Skeletal muscle satellite cell (primary cell): ENCODE measurements around the gene ZNF526.

Experiments
- H3K27me3 ChIP-seq: 2 replicates; pipeline ENCODE4 v1.7.0; 2013; ENCODE audit warnings: low read length; ENCODE audit not compliant: control insufficient read depth, insufficient read depth
- H3K36me3 ChIP-seq: 2 replicates; pipeline ENCODE4 v1.7.0; 2013; ENCODE audit warnings: mild to moderate bottlenecking, control low read depth, low read length; ENCODE audit not compliant: insufficient read depth
- H3K4me1 ChIP-seq: 2 replicates; pipeline ENCODE4 v1.7.0; 2013; ENCODE audit warnings: low read length; ENCODE audit not compliant: control insufficient read depth, insufficient read depth
- H3K4me2 ChIP-seq: 2 replicates; pipeline ENCODE4 v1.7.0; 2013; ENCODE audit warnings: mild to moderate bottlenecking, low read length
- H3K4me3 ChIP-seq: 2 replicates; pipeline ENCODE4 v1.7.0; 2013; ENCODE audit warnings: low read length
- H3K9ac ChIP-seq: 2 replicates; pipeline ENCODE4 v1.7.0; 2013; ENCODE audit warnings: mild to moderate bottlenecking, low read depth, low read length, moderate library complexity
- H3K9me3 ChIP-seq: replicated peaks from 2 replicates; pipeline ENCODE4 v1.7.0; 2013; ENCODE audit warnings: mild to moderate bottlenecking, control low read depth, low read length

The ZNF526 gene

DNA sequence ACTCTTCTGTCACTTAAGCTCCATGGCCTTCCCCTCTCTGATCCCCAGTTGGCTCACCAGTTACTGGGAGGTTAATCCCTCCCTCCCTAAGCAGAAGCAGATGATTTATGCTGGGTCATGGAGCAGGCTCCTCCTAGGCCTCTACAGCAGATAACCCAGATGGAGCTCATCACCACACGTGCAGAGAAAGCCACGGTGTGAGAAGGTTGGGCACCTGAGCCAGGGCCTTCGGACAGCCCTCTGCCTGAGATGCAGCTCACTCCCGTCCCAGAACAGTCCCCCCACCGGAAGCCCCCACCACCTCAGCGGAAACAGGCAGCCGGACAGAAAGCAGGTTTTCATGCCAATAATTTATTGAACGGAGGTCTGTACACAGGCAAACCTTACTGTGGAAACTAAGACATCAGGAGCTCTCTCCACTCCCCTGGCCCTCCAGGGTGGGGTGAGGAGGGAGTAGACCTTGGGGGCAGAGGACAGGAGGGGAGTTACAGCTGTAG is 9.8 kb downstream of the ZNF526 start:
- H3K36me3 ChIP-seq, result peaks cover 80% of the 10 kb centered on the region
- H3K4me2 ChIP-seq, result no peak overlapping the region
- peaks cover 4% of the 10 kb centered on the region for H3K4me1 ChIP-seq
- H3K4me3 ChIP-seq, result no peak overlapping the region
- no peak overlapping the region for H3K9ac ChIP-seq
- no peaks in the 10 kb centered on the region for H3K27me3 ChIP-seq
- H3K9me3 ChIP-seq, result no peaks in the 10 kb centered on the region

GRCh38 chr19:42230571-42230970 is 10.5 kb downstream of the ZNF526 start:
- peaks cover 80% of the 10 kb centered on the region for H3K36me3 ChIP-seq
- no peaks in the 10 kb centered on the region for H3K27me3 ChIP-seq
- H3K9me3 ChIP-seq, result no peaks in the 10 kb centered on the region
- no peak overlapping the region for H3K4me2 ChIP-seq
- no peak overlapping the region for H3K4me3 ChIP-seq
- H3K4me1 ChIP-seq, result peaks cover 4% of the 10 kb centered on the region
- no peak overlapping the region for H3K9ac ChIP-seq

DNA sequence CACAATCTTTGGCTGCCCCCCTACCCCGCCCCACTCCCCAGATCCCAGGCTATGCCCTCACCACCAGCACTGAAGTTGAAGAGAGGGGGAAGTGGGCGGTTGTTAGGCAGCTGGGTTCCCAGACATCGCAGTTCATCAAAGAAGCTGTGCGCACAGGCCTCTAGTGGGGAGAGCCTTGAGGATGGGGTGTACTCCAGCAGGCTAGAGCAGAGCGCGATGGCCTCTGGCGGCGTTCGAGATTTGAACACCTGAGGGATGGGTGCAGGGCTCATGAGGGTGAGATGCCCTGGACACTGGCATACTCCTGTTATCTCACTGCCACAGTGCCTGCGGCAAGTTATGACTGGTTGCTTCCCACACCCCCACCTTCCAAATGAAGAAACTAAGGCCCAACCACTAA is 12.3 kb downstream of the ZNF526 start:
- Histone ChIP-seq H3K36me3 (peaks cover 76% of the 10 kb centered on the region), H3K9me3 (no peaks in the 10 kb centered on the region), H3K4me1 (no peaks in the 10 kb centered on the region), H3K4me2 (no peak overlapping the region), H3K9ac (no peak overlapping the region), H3K4me3 (no peak overlapping the region), H3K27me3 (no peaks in the 10 kb centered on the region)

DNA sequence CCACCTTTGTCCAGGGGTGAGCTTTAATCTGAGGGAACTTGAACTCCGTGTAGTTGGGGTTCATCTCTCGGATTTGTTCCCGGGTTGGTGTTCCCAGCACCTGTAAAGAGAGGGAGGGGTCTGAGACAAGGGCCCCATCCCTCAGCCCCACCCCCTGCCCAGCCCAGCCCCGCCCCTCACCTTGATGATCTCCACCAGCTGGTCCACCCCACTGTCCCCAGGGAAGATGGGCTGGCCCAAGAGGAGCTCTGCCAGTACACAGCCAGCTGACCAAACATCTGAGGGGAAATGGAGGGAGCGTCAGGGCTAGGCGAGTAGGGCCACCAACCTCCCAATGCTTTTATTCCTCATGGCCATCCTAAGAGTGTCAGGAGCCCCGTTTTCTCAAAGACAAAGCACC is 13.0 kb downstream of the ZNF526 start:
- H3K4me3 ChIP-seq, result no peak overlapping the region
- no peaks in the 10 kb centered on the region for H3K9me3 ChIP-seq

DNA sequence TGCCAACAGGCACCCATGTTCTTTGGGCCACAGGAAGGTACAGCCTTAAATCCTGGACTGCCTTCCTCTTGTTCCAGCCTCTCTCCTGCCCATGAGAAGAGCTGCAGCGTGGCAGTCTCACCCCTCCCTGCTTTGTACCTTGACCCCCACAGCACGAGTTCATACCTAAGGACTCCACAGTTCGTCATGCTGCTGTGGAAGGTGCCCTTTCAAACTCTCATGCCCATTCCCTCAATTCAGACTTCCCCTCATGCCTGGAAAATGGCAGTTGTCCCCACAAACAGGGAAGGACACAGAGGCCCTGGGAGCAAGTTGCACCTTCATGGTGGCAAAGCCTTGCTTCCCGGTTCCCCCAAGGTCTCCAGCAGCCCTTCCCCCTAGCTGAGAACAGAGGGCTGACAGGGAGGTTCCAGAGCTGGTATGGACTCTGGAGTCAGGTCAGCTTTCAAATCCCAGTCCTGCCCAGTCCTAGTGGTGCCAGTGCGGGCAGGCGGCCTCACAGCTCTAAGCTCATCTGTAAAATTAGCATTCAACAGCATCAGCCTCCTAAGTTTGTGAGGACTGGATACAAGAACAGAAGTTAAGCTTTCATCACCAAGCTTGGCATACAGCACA is 13.7 kb downstream of the ZNF526 start:
- H3K36me3 ChIP-seq, result peaks cover 70% of the 10 kb centered on the region

More for the DNA sequence above, 13.0 kb downstream of the ZNF526 start:
- Histone ChIP-seq H3K9ac (no peak overlapping the region), H3K27me3 (no peaks in the 10 kb centered on the region), H3K4me2 (no peak overlapping the region), H3K36me3 (peaks cover 76% of the 10 kb centered on the region), H3K4me1 (no peaks in the 10 kb centered on the region)

DNA sequence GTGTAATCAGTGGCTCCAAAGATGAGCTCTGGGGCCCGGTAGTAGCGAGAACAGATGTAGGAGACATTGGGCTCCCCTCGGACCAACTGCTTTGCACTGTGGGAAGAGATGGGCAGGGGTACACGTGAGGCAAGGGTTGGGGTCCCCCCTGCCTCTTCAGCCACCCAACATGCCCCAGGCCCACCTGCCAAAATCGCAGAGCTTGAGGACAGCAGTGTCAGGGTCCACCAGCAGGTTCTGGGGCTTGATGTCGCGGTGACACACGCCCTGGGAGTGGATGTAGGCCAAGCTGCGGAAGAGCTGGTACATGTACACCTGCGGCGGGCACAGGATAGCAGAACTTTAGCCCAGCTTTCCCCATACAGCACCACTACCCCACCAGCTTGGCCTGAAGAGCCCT is 14.3 kb downstream of the ZNF526 start:
- peaks cover 70% of the 10 kb centered on the region for H3K36me3 ChIP-seq
- no peak overlapping the region for H3K9ac ChIP-seq
- no peak overlapping the region for H3K4me3 ChIP-seq
- H3K9me3 ChIP-seq, result no peaks in the 10 kb centered on the region
- no peaks in the 10 kb centered on the region for H3K27me3 ChIP-seq
- H3K4me2 ChIP-seq, result no peak overlapping the region
- no peaks in the 10 kb centered on the region for H3K4me1 ChIP-seq

More for the DNA sequence above, 13.7 kb downstream of the ZNF526 start:
- Histone ChIP-seq H3K4me3 (no peak overlapping the region), H3K9me3 (no peaks in the 10 kb centered on the region), H3K9ac (no peak overlapping the region), H3K4me1 (no peaks in the 10 kb centered on the region), H3K4me2 (no peak overlapping the region), H3K27me3 (no peaks in the 10 kb centered on the region)

GRCh38 chr19:42235181-42235580 is 15.1 kb downstream of the ZNF526 start:
- Histone ChIP-seq H3K4me3 (no peak overlapping the region), H3K4me1 (peaks cover 3% of the 10 kb centered on the region), H3K9ac (no peak overlapping the region), H3K36me3 (peaks cover 70% of the 10 kb centered on the region), H3K9me3 (no peaks in the 10 kb centered on the region), H3K27me3 (no peaks in the 10 kb centered on the region), H3K4me2 (no peak overlapping the region)

DNA sequence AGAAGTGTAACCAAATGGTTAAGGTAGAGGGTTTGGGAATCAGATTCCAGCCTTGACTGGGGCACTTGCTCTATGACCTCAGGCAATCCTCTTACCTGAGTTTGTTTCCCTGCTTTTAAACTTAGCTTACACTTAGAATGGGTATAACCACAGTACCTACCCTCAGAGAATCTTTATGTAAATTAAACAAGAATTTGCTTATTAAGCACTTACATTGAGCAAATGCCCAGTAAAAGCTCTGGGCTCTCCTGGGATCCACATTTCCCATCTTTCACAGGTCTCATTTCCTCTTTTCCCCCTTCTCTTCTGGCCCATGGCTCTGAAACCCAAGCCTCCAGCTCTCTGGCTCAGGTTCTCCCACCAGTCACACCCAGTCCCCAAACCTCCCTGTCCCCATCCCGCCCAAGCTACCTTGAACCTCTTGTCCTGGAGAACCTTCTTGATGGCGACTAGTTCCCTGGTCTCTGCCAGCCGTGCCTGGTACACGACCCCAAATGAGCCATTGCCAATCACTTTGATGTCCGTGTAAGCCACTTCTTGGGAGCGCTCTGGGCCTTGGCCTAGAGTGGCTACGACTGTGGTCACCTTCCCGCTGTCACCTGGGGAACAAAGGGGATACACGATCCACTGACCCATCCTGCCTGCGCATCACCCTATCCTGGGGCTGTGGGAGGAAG is 19.6 kb downstream of the ZNF526 start:
- Histone ChIP-seq H3K4me3 (no peak overlapping the region), H3K36me3 (peaks cover 38% of the 10 kb centered on the region), H3K27me3 (no peaks in the 10 kb centered on the region), H3K9me3 (no peaks in the 10 kb centered on the region), H3K4me2 (no peak overlapping the region), H3K9ac (no peak overlapping the region), H3K4me1 (peaks cover 20% of the 10 kb centered on the region)

GRCh38 chr19:42241279-42241678 is 21.2 kb downstream of the ZNF526 start:
- peaks cover 26% of the 10 kb centered on the region for H3K36me3 ChIP-seq
- peak overlapping the region; percentile 85 for H3K4me3 ChIP-seq
- H3K9ac ChIP-seq, result peak overlapping the region; percentile 96
- H3K9me3 ChIP-seq, result no peaks in the 10 kb centered on the region
- H3K4me1 ChIP-seq, result peaks cover 29% of the 10 kb centered on the region
- H3K4me2 ChIP-seq, result peak overlapping the region; percentile 85
- no peaks in the 10 kb centered on the region for H3K27me3 ChIP-seq

DNA sequence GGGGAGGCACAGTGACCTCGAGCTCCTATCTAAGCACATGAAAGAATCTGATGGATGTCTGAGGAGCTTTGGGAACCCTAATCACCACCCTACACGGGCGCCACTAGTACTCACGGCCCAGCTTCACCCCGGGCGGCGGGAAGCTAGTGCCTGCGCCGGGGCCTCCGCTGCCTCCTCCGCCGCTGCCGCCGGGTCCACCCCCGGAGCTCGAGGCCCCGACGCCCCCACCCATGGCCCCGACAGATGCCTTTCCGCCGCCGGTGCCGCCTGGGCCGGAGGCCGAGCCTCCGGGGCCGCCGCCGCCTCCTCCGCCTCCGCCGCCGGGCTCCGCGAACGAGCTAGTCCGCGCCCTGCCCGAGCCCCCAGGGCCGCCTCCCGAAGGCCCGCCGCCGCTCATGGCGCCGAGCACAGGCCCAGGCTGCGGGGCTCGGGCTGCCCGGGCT is 22.0 kb downstream of the ZNF526 start:
- Histone ChIP-seq H3K36me3 (peaks cover 27% of the 10 kb centered on the region), H3K27me3 (no peaks in the 10 kb centered on the region), H3K4me3 (peak overlapping the region; percentile 85), H3K9me3 (no peaks in the 10 kb centered on the region), H3K9ac (peak overlapping the region; percentile 96), H3K4me1 (peaks cover 34% of the 10 kb centered on the region), H3K4me2 (peak overlapping the region; percentile 85)

DNA sequence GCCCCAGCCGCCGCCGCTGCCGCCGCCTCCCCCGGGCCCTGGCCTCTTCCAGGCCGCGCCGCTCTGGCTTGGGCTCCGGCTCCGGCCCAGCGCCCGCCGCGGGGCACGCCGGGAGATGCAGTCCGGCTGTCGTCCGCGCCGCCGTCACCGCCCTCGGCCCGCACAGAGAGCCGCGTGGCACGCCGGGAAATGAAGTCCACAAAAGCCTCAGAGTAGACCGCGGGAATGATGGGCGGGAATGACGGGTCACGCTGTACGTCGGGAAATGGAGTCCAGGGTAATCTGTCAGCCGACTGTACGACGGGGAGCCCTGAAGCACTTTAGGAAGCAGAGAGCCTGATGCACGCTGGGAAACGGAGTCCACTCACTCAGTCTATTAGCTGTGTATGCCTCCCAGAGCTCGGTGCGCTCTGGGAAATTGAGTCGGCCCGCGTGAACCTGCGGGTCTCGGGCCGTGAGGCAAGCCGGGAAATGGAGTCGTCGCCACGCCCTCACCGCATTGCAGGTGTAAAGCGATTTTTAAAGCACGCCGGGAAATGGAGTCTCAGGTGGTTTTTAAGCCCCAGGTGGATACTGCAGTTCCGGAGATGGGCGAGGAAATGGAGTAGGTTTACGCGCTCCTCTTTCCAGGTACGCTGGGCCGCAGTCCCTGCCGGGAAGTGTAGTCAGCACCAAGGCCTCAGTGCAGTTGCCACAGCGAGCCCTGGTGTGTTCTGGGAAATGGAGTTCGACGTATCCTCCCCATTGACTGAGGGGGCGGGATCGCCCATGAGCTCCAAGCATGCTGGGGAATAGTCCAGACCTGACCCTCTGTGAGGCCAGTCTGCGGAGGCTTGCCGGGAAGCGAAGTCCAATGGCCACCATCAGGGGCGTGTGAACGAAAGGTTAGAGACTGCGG is 22.6 kb downstream of the ZNF526 start, which contains the start of gene GSK3A:
TSS of gene GSK3A (minus strand) at position 91 of the 898 bp plus-strand sequence. CDS start 137 bp downstream, outside the sequence.
- Histone ChIP-seq H3K4me2 (peak within 1 kb of the TSS; percentile 88), H3K36me3 (peaks cover 29% of the 10 kb centered on the region), H3K9ac (peak within 1 kb of the TSS; percentile 96), H3K4me3 (peak within 1 kb of the TSS; percentile 85), H3K9me3 (no peaks in the 10 kb centered on the region), H3K27me3 (no peaks in the 10 kb centered on the region), H3K4me1 (peaks cover 34% of the 10 kb centered on the region)
